ENCODE data around the gene SLC16A9.
"Not testable (repeated sequence)": the region's sequence is repeated elsewhere in the genome, so short reads cannot be mapped to it uniquely, and the experiment has no call there.

Gene SLC16A9, protein sequence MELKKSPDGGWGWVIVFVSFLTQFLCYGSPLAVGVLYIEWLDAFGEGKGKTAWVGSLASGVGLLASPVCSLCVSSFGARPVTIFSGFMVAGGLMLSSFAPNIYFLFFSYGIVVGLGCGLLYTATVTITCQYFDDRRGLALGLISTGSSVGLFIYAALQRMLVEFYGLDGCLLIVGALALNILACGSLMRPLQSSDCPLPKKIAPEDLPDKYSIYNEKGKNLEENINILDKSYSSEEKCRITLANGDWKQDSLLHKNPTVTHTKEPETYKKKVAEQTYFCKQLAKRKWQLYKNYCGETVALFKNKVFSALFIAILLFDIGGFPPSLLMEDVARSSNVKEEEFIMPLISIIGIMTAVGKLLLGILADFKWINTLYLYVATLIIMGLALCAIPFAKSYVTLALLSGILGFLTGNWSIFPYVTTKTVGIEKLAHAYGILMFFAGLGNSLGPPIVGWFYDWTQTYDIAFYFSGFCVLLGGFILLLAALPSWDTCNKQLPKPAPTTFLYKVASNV

DNA sequence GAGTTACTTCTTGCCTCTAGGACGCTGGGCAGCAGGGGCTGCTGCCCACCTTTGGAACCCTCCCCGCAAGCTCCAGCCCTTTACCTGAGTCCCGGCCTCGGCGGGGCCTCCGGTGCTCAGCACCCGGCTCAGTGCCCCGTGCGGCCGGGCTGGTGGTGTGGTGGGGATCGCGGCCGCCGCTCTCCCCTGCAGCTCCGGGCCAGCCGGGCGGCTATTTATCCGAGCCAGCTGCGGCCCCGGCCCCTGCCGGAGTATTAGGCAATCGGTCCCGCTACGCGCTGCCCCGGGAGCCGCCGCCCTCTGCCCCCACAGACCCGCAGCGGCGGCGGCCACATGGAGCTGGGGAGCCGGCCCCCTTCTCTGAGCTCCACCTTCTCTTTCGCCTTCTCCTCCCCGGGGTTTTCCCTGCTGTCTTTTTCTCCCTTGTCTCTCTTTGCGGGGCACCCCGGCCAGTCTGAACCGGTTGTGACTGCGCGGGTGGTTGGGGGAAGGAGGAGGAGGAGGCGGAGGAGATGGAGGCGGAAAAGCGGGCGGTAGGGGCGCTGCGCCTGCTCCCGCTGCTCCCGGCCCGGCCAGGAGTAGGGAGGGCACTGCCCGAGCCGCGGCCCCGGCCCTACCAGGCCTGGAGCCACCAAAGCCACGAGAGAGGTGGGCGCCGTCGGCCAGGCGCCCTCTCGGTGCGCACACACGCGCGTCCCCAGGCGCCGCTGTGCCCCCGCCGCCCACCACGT, at the start of gene SLC16A9:
Gene SLC16A9 (minus strand): TSS at position 456 of the 731 bp plus-strand sequence. CDS start 25,559 bp downstream, outside the sequence.
- DNase-seq (ENCODE audit: low read depth in 2 of 2), result no peak

DNA sequence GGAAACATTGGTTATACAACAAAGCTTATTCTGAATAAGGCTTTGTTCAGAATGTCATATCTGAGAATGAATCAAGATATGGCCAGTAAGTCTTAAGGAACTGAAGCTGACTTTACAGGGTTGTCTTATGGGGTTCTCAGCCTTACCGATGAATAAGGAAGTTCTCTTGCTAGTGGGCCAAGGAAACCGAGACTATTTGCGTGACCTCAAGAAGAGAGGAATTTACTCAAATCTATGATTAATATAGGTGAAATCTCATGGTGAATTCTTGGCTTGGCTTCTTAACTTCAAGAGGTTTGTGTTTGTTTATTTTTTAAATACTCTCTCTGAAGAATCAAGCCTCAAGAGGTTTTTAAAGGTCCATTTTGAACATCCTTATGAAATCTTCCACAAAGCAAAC, 48.3 kb upstream of the SLC16A9 start:
- no peak for DNase-seq (ENCODE audit: low read depth in 2 of 2)

DNA sequence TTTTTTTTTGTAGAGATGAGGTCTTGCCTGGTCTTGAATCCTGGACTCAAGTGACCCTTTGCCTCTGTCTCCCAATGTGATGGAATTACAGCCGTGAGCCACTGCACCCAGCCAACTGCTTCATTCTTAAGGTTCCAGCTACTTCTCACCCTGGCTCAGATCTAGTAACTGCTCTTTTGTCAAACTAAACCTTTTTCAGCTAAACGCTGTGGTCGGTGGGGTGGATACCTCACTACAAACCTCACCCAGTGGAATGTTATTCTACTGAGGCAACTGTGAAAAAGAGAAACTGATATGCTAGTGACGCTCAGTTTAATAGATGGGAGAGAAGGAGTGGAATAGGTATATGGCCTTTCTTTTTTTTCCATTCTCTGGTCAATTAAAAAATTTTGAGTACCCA, 45.3 kb upstream of the SLC16A9 start:
- DNase-seq (ENCODE audit: low read depth in 2 of 2), result no peak

DNA sequence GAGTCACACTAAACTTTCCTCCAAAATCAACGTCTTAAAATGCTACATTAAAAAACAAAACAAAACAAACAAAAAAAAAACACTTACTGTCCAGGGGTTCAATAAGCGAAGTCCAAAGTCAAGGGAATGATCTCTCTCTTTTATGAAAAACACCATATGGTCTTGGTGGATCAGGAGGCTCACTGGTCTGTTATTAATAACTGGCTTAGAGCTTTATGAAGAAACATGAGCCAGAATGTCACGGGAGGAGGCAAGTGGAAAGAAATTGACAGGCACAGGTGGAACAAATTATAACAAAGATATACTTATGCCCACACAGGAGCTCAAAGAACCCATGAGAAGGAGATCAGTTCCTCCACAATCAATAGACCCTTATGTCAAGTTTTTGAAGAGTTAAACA, 43.6 kb upstream of the SLC16A9 start, which contains the start of gene MRLN:
Gene MRLN (minus strand): TSS at position 189 of the 400 bp plus-strand sequence.
- no peak for DNase-seq (ENCODE audit: low read depth in 2 of 2)

DNA sequence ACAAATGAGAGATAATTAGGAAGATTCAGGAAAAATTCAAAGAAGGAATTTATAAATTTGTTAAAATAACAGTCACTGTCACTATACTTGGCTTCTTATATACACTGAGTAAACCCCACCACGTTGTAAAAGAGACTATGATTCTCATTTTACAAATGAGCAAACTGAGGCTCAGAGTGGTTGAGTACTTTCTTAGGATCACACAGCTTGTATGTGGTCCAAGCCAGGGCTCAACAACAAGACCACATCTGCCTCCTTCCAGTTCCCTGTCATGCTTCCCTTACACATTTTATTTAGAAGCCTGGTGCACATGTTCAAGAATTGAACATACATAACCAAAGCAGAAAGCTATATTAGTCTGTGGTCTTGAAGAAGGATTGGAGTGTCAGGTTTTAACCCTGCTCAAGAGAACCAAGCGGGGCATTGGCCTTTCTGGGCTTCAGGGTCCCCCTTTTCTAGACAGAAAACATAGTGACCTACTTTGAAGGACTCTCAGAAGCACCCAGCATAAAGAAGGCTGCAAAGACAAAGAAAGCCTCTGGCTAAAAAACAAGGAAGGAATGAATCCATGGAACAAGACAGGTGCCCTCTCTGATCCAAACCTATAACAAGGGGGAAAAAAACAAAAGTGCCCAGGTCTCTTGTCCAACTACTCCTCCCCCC, 42.8 kb upstream of the SLC16A9 start:
- no peak for DNase-seq (ENCODE audit: low read depth in 2 of 2)

DNA sequence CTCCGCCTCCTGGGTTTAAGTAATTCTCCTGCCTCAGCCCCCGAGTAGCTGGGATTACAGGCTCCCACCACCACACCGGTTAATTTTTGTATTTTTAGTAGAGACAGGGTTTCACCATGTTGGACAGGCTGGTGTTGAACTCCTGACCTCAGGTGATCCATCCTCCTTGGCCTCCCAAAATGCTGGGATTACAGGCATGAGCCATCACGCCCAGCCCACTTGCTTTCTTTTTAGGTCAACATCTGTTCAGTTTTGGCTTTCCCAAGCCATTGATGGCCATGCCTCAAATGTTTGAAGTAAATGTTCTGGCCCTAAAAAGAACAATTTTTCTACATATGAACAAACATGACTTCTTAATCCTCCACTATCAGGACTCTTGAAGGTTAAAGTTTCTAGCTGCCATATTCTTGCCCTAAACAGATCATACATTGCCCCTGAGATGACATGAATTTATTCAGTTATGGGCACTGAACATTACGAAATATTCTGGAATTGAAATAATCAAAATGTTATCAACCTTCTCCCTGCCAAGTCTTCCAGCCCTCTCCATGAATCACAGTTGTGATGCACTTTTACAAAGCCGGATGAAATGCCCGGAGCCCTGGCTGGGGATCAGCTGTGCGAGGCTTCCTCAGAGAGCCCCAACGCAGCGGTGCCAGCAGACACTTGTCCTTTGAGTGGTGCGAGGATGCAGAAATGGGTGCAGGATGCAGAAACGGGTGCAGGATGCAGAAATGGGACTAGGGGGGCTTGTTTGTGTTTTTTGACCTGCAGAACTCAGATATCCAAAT, 40.7 kb upstream of the SLC16A9 start:
- no peak for DNase-seq (ENCODE audit: low read depth in 2 of 2)

DNA sequence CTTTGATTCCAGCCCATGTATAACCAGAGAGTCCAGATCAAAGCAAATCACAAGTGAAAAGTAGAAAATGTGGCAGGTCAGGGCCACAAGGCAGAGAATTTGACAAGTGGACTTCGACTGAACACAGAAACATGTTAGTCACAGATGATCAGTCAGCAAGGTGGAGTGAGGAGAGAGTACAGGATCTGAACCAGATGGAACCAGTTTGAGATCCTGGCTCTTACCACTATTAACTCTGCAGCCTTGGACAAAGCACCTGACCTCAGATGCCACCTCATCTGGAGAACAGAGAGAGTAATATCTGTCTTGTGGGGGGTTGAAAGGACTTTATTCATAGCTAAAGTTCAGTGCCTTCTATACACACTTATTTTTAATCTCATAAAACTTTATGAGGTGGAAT, 39.2 kb upstream of the SLC16A9 start:
- DNase-seq (ENCODE audit: low read depth in 2 of 2), result no peak

DNA sequence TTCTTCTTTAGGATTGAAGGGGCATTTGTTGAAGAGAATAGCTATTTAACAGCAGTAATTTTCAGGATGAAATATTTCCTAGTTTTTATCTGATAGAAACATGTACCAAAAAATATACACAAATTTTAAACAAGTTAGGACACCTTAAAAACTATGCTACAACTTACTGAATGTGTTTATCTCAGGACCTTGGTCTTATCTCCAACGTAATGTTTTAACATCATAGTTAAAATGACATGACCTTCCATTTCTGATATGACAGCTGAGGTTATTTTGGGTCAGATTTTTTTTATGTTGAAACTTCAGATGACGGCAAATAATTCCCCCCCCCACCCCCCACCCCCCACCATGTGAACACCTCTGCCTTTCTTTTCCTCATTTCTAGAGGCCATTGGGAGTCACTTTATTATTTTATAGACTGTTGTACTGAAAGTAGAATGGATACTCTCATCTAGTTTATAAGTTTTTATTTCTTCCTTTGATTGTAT, 35.6 kb upstream of the SLC16A9 start:
- no peak for DNase-seq (ENCODE audit: low read depth in 2 of 2)

DNA sequence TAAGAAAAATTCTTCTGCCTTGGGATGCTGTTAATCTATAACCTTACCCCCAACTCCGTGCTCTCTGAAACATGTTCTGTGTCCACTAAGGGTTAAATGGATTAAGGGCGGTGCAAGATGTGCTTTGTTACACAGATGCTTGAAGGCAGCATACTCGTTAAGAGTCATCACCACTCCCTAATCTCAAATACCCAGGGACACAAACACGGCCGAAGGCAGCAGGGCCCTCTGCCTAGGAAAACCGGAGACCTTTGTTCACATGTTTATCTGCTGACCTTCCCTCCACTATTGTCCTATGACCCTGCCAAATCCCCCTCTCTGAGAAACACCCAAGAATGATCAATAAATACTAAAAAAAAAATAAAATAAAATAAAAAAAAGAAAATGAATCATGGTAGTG, 35.1 kb upstream of the SLC16A9 start:
- DNase-seq (ENCODE audit: low read depth in 2 of 2), result not testable (repeated sequence)

DNA sequence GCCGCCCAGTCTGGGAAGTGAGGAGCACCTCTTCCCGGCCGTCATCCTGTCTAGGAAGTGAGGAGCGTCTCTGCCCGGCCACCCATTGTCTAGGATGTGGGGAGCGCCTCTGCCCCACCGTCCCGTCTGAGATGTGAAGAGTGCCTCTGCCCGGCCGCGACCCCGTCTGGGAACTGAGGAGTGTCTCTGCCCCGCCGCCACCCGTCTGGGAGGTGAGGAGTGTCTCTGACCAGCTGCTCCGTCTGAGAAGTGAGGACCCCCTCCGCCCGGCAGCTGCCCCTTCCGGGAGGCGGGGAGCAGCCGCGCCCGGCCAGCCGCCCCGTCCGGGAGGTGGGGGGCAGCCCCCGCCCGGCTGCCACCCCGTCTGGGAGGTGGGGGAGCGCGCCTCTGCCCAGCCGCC, 34.5 kb upstream of the SLC16A9 start:
- not testable (repeated sequence) for DNase-seq (ENCODE audit: low read depth in 2 of 2)

DNA sequence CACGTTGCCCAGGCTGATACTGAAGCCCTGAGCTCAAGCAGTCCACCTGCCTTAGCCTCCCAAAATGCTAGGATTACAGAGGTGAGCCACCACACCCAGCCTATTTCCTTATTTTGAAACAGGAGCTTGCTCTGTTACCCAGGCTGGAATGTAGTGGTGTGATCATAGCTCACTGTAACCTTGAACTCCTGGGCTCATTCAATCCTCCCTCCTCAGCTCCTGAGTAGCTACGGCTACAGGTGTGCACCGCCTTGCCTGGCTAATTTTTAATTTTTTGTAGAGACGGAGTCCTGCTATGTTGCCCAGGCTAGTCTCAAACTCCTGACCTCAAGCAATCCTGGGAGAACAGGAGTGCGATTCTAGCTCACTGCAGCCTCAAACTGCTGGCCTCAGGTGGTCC, 31.9 kb upstream of the SLC16A9 start:
- no peak for DNase-seq (ENCODE audit: low read depth in 2 of 2)

DNA sequence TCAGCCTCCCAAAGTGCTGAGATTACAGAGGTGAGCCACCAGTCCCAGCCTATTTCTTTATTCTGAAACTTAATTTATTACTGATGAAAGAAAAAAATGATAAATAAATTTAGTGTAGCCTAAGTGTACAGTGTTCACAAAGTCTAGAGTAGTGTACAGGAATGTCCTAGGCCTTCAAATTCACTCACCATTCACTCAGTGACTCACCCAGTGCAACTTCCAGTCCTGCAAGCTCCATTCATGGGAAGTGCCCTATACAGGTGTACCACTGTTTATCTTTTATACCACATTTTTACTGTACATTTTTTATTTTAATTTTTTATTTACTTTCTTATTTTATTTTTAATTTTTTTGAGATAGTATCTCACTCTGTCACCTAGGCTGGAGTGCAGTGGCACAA, 31.4 kb upstream of the SLC16A9 start:
- no peak for DNase-seq (ENCODE audit: low read depth in 2 of 2)

DNA sequence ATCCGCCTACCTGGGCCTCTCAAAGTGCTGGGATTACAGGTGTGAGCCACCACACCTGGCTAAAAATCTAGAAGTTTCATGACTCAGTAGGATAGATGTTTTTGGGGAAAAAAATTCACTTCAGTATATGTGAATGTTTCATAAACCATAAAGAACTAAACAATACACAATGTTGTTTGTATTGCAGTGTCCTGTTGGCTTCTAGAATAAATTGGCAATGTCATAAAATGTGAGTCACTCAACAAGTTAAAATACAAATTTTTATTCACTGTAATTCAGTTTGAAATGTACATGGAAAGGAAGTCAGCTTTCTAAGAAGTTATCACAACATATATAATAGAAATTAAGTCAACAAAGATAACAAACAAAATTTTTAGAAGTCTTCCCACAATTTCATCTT, 27.1 kb upstream of the SLC16A9 start:
- no peak for DNase-seq (ENCODE audit: low read depth in 2 of 2)

DNA sequence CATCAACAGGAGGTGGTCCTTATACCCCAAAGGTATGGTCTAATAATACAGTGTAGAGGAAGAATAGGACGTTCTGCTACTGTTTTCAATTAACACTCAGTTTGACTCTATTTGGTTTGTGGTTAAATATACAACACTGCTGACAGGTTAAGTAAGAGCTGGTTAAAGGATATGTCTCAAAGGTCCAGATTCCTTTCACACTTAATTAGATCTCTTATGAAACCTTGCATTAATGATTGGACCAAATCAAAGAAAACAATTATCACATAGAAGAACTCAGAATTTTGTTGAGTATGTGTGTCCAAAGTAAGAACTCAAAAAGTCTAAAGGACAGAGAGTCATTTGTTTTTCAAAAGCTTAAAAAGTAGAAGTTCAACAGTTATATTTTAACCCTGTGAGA, 25.6 kb upstream of the SLC16A9 start:
- DNase-seq (ENCODE audit: low read depth in 2 of 2), result no peak

DNA sequence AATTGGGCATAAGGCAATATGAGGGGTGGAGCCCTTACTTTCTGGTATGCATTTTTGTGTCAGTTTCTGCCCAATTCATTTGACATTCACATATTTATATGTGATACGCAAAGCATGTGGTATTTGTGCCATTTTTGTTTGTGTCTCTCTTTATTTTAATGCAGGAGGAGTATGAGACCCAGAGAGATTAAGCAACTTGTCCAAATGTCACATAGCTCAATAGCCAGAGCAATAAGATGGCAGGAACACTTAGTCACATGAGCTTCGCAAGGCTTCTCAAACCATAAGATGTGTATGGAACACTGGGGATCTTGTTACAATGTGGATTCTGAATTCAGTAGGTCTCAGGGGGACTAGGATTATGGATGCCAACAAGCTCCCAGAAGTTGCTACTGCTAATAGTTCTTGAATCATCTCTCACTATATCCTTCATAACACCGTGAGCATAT, 24.4 kb upstream of the SLC16A9 start:
- no peak for DNase-seq (ENCODE audit: low read depth in 2 of 2)

DNA sequence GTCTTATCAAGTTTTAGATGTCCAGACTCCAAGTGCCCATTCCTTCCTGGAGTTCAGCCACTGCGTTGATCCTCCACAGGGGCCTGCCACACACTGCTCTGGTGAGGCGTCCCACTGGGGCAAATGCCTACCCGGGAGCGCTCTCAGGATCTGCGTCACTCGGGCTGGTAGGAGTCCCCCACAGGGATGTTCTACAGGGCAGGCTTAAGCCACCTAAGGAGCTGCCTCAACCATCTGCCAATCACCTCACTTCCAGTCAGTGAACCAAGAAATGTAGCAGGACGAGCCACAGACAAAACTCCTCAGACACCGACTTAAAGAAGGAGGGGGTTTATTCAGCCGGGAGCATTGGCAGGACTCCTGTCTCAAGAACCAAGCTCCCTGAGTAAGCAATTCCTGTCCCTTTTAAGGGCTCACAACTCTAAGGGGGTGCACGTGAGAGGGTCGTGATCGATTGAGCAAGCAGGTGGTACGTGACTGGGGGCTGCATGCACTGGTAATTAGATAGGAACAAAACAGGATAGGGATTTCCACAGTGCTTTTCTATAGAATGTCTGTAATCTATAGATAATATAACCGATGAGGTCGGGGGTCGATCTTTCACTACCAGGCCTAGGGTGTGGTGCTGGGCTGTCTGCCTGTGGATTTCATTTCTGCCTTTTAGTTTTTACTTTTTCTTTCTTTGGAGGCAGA, 23.8 kb upstream of the SLC16A9 start:
- not testable (repeated sequence) for DNase-seq (ENCODE audit: low read depth in 2 of 2)

DNA sequence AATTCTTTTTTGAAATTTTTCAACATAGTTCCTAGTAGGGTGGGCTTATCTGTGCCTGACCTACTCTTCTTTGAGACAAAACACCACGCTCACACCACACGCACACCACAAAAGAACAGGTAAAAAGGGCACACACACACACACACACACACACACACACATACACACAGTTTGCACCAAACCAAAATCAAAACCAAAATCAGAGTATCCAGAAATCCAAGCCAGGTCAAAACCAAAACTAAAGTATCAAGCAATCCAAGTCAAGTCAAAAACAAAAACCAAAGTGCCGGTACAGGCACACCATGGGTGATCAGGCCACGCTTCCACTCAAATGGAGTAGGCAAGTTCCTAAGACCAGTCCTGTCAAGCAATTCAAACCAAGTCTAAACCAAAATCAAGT, 23.2 kb upstream of the SLC16A9 start:
- DNase-seq (ENCODE audit: low read depth in 2 of 2), result not testable (repeated sequence)

DNA sequence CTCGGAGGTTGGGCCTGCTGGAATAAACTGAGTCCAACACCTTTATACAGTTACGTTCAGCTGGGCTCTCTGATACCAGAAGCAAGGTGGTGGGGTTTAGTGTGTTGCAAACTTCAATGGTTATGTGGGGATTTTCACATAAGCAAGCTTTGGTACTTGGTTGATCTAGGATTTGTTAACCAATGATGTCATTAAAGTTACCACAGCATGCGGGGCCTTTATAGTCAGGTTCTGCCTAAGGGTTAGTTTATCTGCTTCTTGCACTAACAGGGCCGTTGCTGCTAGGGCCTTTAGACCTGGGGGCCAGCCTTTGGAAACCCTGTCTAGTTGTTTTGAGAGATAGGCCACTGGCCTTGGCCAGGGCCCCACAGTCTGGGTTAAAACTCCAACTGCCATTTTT, 19.5 kb upstream of the SLC16A9 start:
- DNase-seq (ENCODE audit: low read depth in 2 of 2), result not testable (repeated sequence)

DNA sequence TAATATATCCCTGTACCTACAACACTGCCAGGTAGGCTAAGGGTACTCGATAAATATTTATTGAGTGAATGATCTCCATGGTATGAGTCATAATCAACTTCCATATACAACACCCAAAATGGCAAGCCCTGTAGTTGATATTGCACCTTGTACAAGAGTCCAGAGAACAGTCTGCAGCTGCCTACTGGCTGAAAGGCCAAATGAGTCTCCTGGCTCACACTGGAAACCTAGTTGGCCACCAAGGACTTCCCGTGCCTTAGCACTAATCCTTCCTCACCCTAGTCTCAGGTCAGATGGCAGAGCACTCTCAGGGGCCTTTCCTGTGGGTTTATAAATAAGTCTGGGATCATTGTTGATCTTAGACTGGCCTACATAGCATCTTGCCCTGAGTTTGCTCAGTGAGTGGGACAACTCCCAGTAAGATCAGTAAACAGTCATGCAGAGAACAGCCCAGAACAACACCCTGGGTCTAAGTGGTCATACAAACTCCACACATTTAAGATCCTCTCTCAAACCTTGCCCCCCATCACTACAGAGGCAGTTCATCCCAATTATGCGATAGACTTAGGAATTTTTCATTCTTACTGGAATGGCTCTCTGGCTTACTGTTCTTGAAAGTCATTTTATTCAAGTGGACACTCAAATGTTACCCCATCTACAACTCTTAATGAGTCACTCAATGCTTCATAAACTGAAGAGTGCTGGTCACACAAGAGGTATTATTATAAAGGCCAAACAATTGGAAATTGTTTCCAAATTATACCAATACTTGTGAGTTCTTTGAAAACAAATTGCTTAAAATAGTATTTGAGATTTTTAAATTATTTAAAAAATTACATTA, 14.7 kb upstream of the SLC16A9 start:
- no peak for DNase-seq (ENCODE audit: low read depth in 2 of 2)

DNA sequence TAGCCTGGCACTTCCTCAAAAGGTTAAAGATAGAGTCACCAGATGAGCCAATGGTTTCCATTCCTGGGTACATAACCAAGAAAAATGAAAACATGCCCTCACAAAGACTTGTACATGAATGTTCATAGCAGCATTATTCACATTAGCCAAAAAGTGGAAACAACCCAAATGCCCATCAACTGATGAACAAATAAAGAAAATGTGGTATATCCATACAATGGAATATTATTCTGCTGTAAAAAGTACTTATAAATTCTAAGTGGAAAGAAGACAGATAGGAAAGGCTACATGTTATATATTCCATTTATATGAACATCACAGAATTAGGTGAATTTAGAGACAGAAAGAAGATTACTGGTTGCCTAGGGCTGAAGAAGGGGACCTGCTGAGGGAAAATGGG, 10.7 kb upstream of the SLC16A9 start:
- DNase-seq (ENCODE audit: low read depth in 2 of 2), result no peak

Measured in stimulated activated CD8-positive, alpha-beta memory T cell treated with anti-CD3 and anti-CD28 coated beads, Interleukin-2, amount 100 ng/mL, for 1 hour (primary cell).